ENCODE data around the gene PLAGL2. TPM values are rescaled to one million over a fixed set of nuclear protein-coding genes. Genes with fewer than 3 reads are reported as not detected.

Gene PLAGL2
- total and polyA plus RNA-seq, 2 of the 4 experiments (the other 2 are of a cell fraction) = 2.9 to 7.7 TPM

GRCh38 chr20:32189123-32189410 lies 18.5 kb downstream of the PLAGL2 start:
- no peak for ATAC-seq (ENCODE audit: low read depth)
- no peak overlapping the region for H2BK20ac ChIP-seq (ENCODE audit: low read depth, low read length)
- H4K5ac ChIP-seq (ENCODE audit: low read depth, low read length) = 0 out of 2 replicates have a peak overlapping the region, but pooled peaks have one; percentile 93
- peaks cover 1% of the 10 kb centered on the region; the same call in 1 of the 2 replicates for H3K36me3 ChIP-seq (ENCODE audit: control insufficient read depth, insufficient read depth, low read length)
- DNase-seq = no peak
- H4K8ac ChIP-seq (ENCODE audit: low read depth in 2 of 2, low read length in 2 of 2) = peak overlapping the region; percentile 97 to 100; a peak in 2 of 4 replicates
- H3K18ac ChIP-seq (ENCODE audit: low read depth, low read length) = no peak overlapping the region
- peak overlapping the region; percentile 93 for H2AFZ ChIP-seq (replicated peaks; ENCODE audit: low read length, poor library complexity)
- ChIA-PET CTCF (no interaction called here), POLR2A (ENCODE audit: unreplicated experiment) (no interaction called here)
- H4K20me1 ChIP-seq (ENCODE audit: insufficient read depth, low read length) = no peaks in the 10 kb centered on the region
- TF ChIP-seq MAFK (IDR thresholded peaks at IDR 0.05; ENCODE audit: low read depth, low read length) (no peak), SMC3 (IDR thresholded peaks at IDR 0.05; ENCODE audit: low read depth, low read length) (no peak), FOS (IDR thresholded peaks at IDR 0.05; ENCODE audit: low read depth, low read length) (no peak), CHD1 (IDR thresholded peaks at IDR 0.05; ENCODE audit: low read depth, low read length) (no peak), RCOR1 (IDR thresholded peaks at IDR 0.05; ENCODE audit: insufficient replicate concordance, low read length) (no peak), BHLHE40 (IDR thresholded peaks at IDR 0.05; ENCODE audit: low read depth, low read length) (no peak), MAZ (IDR thresholded peaks at IDR 0.05; ENCODE audit: borderline replicate concordance, low read depth, low read length) (no peak), POLR2A (IDR thresholded peaks at IDR 0.05; ENCODE audit: low read depth, low read length) (no peak), RAD21 (IDR thresholded peaks at IDR 0.05; ENCODE audit: low read length) (no peak), MXI1 (IDR thresholded peaks at IDR 0.05; ENCODE audit: borderline replicate concordance, low read depth, low read length) (no peak), CTCF (conservative IDR thresholded peaks at IDR 0.05; ENCODE audit: low read depth, low read length) (no peak), USF2 (IDR thresholded peaks at IDR 0.05; ENCODE audit: low read depth, low read length) (no peak)
- TF ChIP-seq, protein P1, sequence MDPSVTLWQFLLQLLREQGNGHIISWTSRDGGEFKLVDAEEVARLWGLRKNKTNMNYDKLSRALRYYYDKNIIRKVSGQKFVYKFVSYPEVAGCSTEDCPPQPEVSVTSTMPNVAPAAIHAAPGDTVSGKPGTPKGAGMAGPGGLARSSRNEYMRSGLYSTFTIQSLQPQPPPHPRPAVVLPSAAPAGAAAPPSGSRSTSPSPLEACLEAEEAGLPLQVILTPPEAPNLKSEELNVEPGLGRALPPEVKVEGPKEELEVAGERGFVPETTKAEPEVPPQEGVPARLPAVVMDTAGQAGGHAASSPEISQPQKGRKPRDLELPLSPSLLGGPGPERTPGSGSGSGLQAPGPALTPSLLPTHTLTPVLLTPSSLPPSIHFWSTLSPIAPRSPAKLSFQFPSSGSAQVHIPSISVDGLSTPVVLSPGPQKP (IDR thresholded peaks at IDR 0.05; ENCODE audit: borderline replicate concordance, low read depth, low read length) = no peak
- H3K79me1 ChIP-seq (ENCODE audit: low read depth in 1 of 2, low read length in 2 of 2) = peaks cover 4 to 21% of the 10 kb centered on the region in 2 experiments; a peak in 2 of 4 replicates
- no peak overlapping the region for H3K9ac ChIP-seq (ENCODE audit: low read depth, low read length)
- no peak overlapping the region for H3K27ac ChIP-seq (ENCODE audit: insufficient read depth, low read length)
- no peak overlapping the region for H2AK9ac ChIP-seq (replicated peaks; ENCODE audit: low read depth, low read length, poor library complexity)
- WGBS, 2 experiments (ENCODE audit: extremely low coverage in 2 of 2, insufficient read length in 1 of 2) = no CpG with 5 or more reads among the region's 9 CpGs
- no peak overlapping the region for H3K56ac ChIP-seq (ENCODE audit: extremely low read depth, insufficient read depth, low read length)
- H3K4ac ChIP-seq (ENCODE audit: low read depth, low read length) = peak overlapping the region; percentile 88; the same call in 1 of the 2 replicates
- dilution Hi-C loops (cut with HindIII; ENCODE audit: low sequenced_read_pairs, unreplicated experiment) (no loop called here), in situ Hi-C loops (cut with MboI; ENCODE audit: low sequenced_read_pairs) (no loop called here), intact Hi-C loops (cut with micrococcal nuclease) (no loop called here)
- H3K9me3 ChIP-seq (ENCODE audit: control insufficient read depth, insufficient read depth, low read length) = no peaks in the 10 kb centered on the region
- H2BK120ac ChIP-seq (ENCODE audit: low read depth, low read length) = no peak overlapping the region
- H3K4me1 ChIP-seq (ENCODE audit: control insufficient read depth, insufficient read depth, low read length) = peaks cover 8% of the 10 kb centered on the region
- no peak overlapping the region for H2BK15ac ChIP-seq (ENCODE audit: low read depth, low read length)
- H2AK5ac ChIP-seq (ENCODE audit: low read depth, low read length) = peak overlapping the region; percentile 64
- no peak overlapping the region for H3K23ac ChIP-seq (ENCODE audit: low read depth, low read length)
- H3K4me2 ChIP-seq (ENCODE audit: low read depth, low read length) = no peak overlapping the region; the same call in 1 of the 2 replicates
- H4K91ac ChIP-seq (ENCODE audit: insufficient read depth, low read depth, low read length) = peak overlapping the region; percentile 73; the same call in 1 of the 2 replicates
- peaks cover 18% of the 10 kb centered on the region for H3K9me1 ChIP-seq (ENCODE audit: insufficient read depth, low read length)
- H2BK5ac ChIP-seq (ENCODE audit: low read depth, low read length, poor library complexity, severe bottlenecking) = no peak overlapping the region
- H3K4me3 ChIP-seq (ENCODE audit: insufficient read depth, low read depth, low read length) = no peak overlapping the region
- BruUV-seq (replicated peaks) = no TSS peak
- peak overlapping the region; percentile 91 for H3K14ac ChIP-seq (replicated peaks; ENCODE audit: low read depth, low read length)
- no peaks in the 10 kb centered on the region for H3K27me3 ChIP-seq (ENCODE audit: control insufficient read depth, insufficient read depth, low read length)

Data from IMR-90 (cell line).